Stimulated activated CD4-positive, alpha-beta T cell treated with anti-CD3 and anti-CD28 coated beads, TNF-alpha, amount 100 ng/mL, for 1 hour (primary cell): ENCODE data around the gene ANKLE2.

Source experiments
- DNase-seq, 3 donors: peaks; one replicate each; pipeline ENCODE4 v3.0.0-alpha.2; 2020; ENCODE audit warnings: low read depth in 3 of 3, low spot score in 1 of 3

ANKLE2 gene

GRCh38 chr12:132747395-132747794, 14.2 kb downstream of the ANKLE2 start:
- no peak for DNase-seq

- no peak for DNase-seq
Observed at GRCh38 chr12:132746613-132747012, 15.0 kb downstream of the ANKLE2 start.

GRCh38 chr12:132743831-132744230, 17.8 kb downstream of the ANKLE2 start:
- no peak for DNase-seq

- DNase-seq, result no peak
Observed at GRCh38 chr12:132741620-132742019, 20.0 kb downstream of the ANKLE2 start.

GRCh38 chr12:132740652-132741051, 21.0 kb downstream of the ANKLE2 start:
- no peak for DNase-seq

DNA sequence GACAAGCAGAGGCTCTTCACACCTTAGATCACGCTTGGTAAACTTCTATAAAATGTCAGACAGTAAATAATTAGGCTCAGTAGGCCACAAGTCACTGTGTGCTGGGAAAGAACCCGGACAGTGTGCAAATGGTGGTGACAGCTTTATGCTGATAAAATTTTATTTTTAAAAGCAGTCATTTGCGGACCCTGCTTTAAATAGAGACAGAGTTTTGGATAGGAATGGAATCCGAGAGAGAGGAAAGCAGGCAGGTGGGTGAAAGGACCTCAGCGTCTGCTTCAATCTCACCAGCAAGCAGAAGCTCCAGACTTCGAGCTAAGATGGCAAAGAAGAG, 21.4 kb downstream of the ANKLE2 start:
- no peak for DNase-seq

GRCh38 chr12:132739600-132740312, 21.9 kb downstream of the ANKLE2 start:
- no peak for DNase-seq

DNA sequence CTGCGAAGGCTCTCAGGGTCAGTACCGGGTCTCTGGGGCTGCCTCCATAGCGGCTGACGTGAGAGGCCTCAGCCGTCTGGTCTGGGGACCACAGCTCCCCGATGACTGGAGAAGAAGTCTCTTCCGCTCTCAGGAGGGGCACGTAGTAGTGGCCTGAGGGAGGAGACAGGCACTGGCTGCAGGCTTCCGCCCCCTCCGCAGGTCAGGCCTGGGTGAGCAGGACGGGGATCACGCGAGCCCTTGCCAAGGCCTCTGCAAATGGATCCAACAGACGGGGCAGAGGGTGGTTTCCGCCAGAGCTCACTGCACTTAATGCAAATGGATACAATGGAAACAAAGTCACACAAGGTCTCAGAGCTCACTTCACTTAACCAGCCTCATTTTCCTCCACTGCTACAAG, 24.7 kb downstream of the ANKLE2 start:
- no peak for DNase-seq

- DNase-seq, result no peak
Observed at GRCh38 chr12:132736378-132736777, 25.3 kb downstream of the ANKLE2 start.

GRCh38 chr12:132735496-132735895, 26.1 kb downstream of the ANKLE2 start:
- no peak for DNase-seq

- DNase-seq, result no peak
Observed at GRCh38 chr12:132734206-132734605, 27.4 kb downstream of the ANKLE2 start.

- no peak for DNase-seq
Observed at GRCh38 chr12:132731574-132731973, 30.1 kb downstream of the ANKLE2 start.

DNA sequence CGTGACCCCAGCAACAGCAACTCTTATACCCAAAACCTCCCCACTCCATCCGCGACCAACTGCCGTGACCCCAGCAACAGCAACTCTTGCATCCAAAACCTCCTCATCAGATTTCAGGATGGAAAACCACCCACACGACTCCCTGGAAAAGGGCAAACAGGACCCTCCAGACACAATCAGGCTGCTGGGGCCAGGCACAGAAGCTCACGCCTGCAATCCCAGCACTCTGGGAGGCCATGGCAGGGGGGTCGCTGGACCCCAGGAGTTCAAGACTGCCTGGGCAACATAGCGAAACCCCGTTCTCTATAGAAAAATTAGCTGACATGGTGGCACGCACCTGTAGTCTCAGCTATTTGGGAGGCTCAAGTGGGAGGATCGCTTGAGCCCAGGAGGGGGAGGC, 31.3 kb downstream of the ANKLE2 start:
- no peak for DNase-seq

GRCh38 chr12:132729541-132730320, 31.9 kb downstream of the ANKLE2 start:
- no peak for DNase-seq

GRCh38 chr12:132728502-132728901, 33.1 kb downstream of the ANKLE2 start:
- no peak for DNase-seq

DNA sequence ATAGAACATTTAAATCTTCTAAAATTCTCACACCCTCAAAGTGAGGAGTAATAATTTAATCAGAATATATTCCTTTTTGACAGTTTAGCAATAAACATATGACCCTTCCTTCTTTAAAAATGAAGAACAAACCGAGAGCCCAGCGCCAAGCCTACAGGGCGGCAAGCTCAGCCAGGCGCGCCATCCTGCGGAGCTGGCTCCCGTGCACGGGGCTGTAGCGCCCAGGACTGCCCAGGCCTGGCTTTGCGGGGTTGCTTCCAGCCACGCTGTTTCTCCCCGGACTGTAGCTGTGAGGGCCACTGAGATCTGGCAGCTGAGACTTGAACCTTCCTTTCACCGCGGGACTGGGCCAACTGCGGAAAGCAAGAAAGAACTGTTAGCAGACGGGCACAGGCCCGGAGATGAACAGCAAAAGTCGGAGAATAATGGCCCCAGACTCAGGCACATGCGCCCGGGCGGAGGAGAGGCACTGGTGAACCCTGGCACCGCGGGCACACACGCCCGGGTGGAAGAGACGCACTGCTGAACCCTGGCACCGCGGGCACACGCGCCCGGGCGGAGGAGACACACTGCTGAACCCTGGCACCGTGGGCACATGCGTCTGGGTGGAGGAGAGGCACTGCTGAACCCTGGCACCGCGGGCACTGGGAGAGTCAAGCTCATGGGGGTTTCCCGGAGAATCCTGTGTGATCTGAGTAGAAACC, 34.4 kb downstream of the ANKLE2 start:
- DNase-seq, result no peak

GRCh38 chr12:132726386-132726785, 35.2 kb downstream of the ANKLE2 start:
- DNase-seq, result no peak

DNA sequence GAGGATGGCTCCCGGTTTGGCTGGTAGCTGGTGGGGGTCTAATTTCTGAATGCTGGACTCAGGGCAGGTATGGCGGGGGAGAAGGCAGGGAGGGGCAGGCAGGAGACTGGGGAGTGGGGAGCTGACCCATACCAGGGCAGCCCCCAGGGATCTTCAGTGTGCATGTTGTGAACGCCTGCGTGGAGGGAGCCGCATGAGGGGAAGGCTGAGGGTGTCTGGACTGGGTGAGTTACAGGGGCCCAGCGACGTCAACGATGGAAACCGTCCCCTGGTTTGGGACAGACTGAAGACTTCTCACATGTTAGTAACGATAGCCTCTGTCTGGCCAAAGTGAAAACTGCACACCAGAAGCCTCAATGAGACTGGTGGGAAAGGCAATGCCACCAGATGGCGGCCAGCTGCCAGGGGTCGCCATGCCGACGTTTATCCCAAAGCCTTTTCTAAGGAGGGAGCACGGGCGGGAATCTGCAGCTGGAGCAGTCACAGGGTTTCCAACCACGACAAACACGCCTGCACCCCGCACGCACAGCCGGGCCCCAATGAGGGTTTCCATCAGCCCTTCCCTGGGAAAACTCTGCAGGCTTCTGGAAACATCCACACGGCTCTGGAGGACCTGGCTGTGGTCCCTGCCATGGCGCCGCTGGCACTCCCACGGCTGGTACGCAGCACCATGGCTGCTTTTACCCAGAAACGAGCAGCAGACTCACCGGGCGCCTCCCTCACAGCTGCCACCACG, 37.0 kb downstream of the ANKLE2 start:
- no peak for DNase-seq

DNA sequence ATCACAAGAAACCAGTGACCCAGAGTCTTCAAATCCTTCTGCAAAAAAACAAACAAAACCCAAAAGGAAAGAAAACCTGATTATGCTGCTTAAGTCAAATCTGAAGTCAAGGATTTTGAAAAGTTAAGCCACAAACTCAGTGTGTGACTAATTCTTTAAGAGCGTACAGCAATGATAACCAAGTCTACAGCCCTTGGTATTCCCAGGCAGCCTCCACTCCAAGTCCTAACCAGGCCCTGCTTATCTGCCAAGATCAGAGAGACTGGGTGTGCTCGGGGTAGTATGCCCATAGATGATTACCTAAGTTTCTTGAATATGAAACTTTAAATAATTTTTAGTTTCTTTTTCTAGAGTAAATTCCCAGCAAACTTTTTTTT, 37.9 kb downstream of the ANKLE2 start:
- DNase-seq, result no peak

DNA sequence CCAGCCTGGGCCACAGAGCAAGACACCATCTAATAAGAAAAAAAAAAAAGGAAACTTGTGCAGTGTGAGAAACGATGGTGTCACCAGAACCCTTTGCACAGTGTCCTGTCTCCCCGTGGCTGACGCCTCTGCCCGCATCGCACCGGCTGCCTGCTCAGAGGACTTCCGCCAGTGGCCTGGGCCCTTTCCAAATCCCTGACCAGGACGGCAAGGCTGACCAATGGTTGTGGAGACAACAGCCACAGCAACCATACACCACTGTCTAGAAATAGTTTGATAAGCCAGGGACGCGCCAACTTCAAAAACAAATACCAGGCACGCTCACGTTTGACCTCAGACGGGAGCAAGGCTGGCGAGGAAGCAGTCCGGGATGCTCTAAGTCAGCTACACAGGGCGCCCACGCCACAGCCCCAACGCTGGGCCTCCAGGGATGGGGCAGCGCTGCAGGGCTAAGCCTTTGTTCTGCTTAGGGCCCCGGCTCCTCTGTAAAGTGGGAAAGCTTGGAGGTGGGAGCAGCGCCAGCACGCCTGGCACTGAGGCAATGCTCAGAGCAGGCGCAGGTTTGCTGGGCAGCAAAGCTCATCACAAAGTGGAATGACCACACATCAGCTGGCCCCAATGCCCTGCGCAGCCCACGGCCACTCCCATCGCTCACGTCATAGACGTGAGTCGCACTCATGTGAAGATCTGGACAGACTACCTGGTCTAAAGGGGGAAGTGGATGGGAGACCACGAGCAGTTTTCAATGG, 38.4 kb downstream of the ANKLE2 start:
- DNase-seq, result no peak
